Left renal pelvis (tissue), 4 donors: ENCODE measurements around the gene KRT74. TPM values are rescaled to one million over a fixed set of nuclear protein-coding genes. Genes with fewer than 3 reads are reported as not detected.

Experiments
- DNase-seq, 4 donors: peaks; one replicate each; pipeline ENCODE4 v3.0.0-alpha.2; 2013; ENCODE audit warnings: low read depth in 4 of 4, low spot score in 3 of 4
- polyA plus RNA-seq, 4 donors: library from polyadenylated mRNA; unstranded; fragments of 120-200 nt; gene quantifications; one replicate each; pipeline ENCODE4 v1.2.1, GENCODE V29; 2013; ENCODE audit not compliant: insufficient read length in 4 of 4

The KRT74 gene
- polyA plus RNA-seq: not detected

GRCh38 chr12:52573743-52574142, at the start of gene KRT74:
Gene KRT74 (minus strand): TSS chr12:52573843. CDS start chr12:52573777, 66 bp downstream.
- DNase-seq: no peak

GRCh38 chr12:52622349-52622748, 48.7 kb upstream of the KRT74 start:
- DNase-seq: no peak

- DNase-seq: no peak
Measured at GRCh38 chr12:52618866-52619265, 45.2 kb upstream of the KRT74 start.

GRCh38 chr12:52618216-52618615, 44.6 kb upstream of the KRT74 start, which contains the start of gene KRT73:
Gene KRT73 (minus strand): TSS chr12:52618559. CDS start chr12:52618524, 35 bp downstream.
- no peak for DNase-seq

GRCh38 chr12:52617403-52617785, 43.8 kb upstream of the KRT74 start:
- no peak for DNase-seq

- DNase-seq: no peak
Measured at GRCh38 chr12:52616680-52617402, 43.2 kb upstream of the KRT74 start.

- no peak for DNase-seq
Measured at GRCh38 chr12:52615912-52616311, 42.3 kb upstream of the KRT74 start.

GRCh38 chr12:52615208-52615868, 41.7 kb upstream of the KRT74 start:
- DNase-seq: no peak

- DNase-seq: no peak
Measured at GRCh38 chr12:52614381-52615207, 41.0 kb upstream of the KRT74 start.

- DNase-seq: no peak
Measured at GRCh38 chr12:52613384-52614030, 39.9 kb upstream of the KRT74 start.

GRCh38 chr12:52612431-52613383, 39.1 kb upstream of the KRT74 start:
- DNase-seq: no peak

- no peak for DNase-seq
Measured at GRCh38 chr12:52611080-52611468, 37.4 kb upstream of the KRT74 start.

- no peak for DNase-seq
Measured at GRCh38 chr12:52608826-52609630, 35.4 kb upstream of the KRT74 start.

GRCh38 chr12:52608161-52608560, 34.5 kb upstream of the KRT74 start:
- DNase-seq: no peak

GRCh38 chr12:52607314-52607713, 33.7 kb upstream of the KRT74 start:
- DNase-seq: no peak

GRCh38 chr12:52606581-52607218, 33.1 kb upstream of the KRT74 start:
- no peak for DNase-seq

GRCh38 chr12:52606096-52606495, 32.5 kb upstream of the KRT74 start:
- DNase-seq: no peak

- DNase-seq: no peak
Measured at GRCh38 chr12:52605542-52605941, 31.9 kb upstream of the KRT74 start.
